GM19324 (cell line): ENCODE results near the gene MAST2.
"Not testable (repeated sequence)": the region's sequence is repeated elsewhere in the genome, so short reads cannot be mapped to it uniquely, and the experiment has no call there.

Experiments used
- ATAC-seq: cut with Tn5 transposase; IDR thresholded peaks from one replicate; pipeline ENCODE4 v1.9.1; 2021; ENCODE audit warnings: mild to moderate bottlenecking, moderate library complexity; ENCODE audit not compliant: unreplicated experiment, low FRiP score

MAST2 gene

DNA sequence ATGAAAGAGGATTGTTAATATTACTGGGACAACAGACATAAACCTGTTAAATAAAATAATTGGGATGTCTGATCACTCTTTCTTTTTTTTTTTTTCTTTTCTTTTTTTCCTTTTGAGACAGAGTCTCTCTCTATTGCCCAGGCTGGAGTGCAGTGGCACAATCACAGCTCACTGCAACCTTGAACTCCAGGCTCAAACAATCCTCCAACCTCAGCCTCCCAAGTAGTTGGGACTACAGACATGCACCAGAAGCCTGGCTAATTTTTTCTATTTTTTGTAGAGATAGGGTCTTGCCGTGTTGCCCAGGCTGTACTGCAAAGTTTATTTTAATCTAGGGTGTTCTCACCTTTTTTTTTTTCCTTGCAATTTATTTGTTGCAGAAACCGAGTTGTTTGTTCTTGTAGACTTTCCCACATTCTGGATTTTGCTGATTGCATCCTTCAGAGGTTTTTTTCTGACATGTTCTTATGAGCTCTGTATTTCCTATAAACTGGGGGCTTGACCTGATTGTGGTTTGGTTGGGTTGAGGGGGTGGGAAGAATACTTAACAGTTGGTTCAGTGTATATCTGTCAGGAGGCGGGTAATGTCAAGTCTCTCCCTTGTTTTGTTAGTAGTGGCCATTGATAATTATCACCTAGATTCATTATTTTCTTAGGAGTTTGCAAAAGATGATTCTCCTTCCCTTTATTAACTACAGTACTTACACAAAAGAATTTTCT, 125.2 kb downstream of the MAST2 start:
- no peak for ATAC-seq

DNA sequence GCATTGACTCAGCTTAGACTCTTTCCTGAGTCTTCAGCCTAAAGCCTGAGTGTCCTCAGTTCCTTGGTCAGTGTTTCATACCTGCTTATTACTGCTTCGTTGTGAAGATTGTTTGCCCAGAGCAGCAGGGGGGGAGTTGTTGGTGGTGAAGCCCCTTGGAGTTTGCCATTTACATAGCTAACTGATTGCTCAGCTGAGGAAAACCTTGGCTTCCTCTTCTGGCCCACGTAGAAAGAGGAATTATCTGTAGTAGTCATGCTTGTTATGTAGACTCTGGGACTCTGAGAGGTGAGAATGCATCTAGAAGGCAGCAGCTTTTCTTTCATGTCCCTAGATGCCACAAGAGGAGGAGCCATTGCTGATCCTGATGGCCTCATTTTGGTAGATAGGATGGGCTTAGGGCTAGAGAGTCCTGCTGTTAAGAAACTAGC, 125.9 kb downstream of the MAST2 start:
- ATAC-seq = no peak

DNA sequence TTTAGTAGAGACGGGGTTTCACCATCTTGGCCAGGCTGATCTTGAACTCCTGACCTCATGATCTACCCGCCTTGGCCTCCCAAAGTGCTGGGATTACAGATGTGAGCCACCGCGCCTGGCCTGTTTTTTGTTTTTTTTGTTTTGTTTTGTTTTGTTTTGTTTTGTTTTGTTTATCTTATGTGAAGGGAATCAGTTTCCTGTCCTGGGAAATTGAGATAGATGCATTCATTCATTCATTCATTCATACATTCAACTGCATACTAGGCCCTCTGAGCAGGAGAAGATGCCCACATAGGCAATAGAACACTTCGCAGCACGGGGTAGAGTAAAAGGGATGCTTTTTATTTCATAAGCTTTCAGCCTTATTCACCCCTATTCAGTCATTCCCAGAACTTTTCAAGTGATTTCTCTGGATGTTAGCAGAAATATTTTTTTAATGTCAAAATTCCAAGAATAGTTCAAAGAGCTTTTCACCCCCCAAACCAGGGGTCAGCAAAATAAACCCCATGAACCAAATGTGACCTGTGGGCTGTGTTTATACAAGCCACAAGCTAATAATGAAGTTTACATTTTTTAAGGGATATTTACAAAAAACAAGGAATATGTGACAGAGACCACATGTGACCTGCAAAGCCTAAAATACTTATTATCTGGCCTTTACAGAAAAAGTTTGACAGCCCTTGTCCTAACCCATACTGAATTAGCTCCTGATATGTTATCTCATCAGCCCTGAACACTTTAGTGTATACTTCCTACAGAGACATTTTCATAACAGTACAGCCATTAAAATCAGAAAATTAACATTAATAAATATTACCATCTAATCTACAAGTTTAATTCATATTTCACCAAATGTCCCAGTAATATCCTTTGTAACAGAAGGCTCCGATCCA, 127.1 kb downstream of the MAST2 start:
- ATAC-seq = no peak

DNA sequence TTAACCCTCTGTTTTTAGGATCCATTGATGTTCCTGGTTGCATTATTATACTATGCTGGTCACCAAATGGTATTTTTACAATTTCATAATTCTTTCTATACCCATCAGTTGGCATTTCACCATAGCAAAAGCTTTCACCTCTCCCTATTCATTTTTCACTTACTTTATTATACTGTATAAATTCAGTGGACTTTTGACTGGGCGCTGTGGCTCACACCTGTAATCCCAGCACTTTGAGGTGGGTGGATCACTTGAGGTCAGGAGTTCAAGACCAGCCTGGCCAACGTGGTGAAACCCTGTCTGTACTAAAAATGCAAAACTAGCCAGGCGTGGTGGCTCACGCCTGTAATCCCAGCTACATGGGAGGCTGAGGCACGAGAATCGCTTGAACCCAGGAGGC, 128.8 kb downstream of the MAST2 start:
- not testable (repeated sequence) for ATAC-seq

DNA sequence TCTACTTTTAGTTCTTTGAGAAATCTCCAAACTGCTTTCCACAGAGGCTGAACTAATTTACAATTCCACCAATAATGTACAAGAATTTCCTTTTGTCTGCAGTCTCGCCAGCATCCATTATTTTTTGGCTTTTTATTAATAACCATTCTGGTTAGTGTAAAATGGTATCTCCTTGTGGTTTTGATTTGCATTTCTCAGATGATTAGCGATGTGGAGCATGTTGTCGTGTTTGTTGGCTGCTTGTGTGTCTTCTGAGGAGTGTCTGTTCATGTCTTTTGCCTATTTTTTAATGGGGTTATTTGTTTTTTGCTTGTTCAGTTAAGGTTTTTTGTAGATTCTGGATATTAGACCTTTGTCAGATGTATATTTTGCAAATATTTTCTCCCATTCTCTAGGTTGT, 131.5 kb downstream of the MAST2 start:
- no peak for ATAC-seq

DNA sequence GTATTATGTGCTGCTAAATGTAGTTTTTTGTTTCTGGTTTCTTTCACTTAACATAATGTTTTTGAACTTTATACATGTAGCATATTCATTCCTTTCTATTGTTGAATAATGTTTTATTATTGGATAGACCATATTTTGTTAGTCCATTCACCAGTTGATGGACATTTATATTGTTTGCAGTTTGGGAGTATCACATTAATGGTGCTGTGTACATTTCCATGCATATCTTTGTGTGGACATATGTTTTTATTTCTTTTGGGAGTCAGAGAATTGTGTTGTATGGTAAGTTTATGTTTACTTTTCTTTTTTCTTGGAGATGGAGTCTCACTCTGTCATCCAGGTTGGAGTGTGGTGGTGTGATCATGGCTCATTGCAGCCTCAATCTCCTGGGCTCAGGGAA, 134.6 kb downstream of the MAST2 start:
- no peak for ATAC-seq

DNA sequence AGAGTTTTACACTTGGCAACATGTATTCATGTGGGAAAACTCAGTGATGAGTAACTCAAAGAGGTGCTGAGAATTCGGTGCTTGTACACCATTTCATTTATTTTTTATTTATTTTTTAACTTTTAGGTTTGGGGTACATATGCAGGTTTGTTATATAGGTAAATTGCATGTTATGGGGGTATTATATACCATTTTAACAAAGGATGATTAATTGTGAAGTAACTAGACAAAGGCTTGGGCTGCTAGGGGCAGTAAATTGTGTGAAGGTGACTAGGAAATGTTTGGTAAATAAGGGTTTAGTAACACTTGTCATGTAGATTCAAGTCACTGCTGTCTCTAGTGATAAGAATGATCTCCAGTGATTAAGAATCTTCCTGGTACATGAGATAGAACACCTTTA, 139.0 kb downstream of the MAST2 start:
- no peak for ATAC-seq

DNA sequence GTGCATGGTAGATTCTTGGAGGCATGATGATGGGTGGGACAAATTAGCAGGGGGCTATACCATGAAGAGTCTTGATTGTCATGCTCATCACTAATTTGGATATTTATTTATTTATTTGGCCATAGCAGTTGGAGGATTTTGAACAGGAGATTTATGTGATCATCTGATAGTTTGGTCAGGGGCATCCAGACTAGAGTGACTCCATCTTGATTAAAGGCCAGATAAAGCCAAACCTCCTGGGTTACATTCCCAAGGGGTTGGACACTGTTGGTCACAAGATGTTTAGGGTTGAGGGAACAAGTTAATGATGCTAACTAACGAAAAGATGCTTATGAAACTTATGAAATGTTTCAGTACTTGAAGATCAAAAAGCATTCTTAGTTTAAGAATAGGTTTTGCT, 139.8 kb downstream of the MAST2 start:
- no peak for ATAC-seq

DNA sequence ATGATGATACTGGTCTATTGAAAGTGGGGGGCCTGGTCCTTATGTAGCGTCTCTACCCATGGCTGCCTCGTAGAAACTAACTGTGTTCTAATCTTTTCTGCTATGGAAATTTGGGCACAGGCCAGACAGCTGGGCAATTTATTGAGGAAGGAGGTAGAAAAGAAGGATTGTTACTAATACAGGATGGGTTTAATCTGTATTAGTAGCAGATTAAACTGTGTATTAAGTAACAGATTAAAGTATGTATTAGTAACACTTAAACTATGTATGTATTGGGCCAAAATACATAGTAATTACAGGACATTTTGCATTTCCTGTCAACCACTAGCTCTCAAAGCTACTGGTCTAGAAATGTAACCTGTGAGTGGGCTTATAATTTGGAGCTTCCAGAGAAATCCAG, 142.0 kb downstream of the MAST2 start:
- no peak for ATAC-seq

DNA sequence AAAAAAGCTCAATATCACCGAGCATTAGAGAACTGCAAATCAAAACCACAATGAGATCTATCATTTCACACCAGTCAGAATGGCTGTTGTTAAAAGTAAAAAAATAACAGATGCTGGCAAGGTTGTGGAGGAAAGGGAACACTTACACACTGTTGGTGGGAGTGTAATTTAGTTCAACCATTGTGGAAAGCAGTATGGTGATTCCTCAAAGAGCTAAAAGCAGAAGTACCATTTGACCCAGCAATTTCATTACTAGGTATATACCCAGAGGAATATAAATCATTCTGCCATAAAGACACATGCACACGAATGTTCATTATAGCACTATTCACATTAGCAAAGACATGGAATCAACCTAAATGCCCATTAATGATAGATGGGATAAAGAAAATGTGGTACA, 146.1 kb downstream of the MAST2 start:
- not testable (repeated sequence) for ATAC-seq

DNA sequence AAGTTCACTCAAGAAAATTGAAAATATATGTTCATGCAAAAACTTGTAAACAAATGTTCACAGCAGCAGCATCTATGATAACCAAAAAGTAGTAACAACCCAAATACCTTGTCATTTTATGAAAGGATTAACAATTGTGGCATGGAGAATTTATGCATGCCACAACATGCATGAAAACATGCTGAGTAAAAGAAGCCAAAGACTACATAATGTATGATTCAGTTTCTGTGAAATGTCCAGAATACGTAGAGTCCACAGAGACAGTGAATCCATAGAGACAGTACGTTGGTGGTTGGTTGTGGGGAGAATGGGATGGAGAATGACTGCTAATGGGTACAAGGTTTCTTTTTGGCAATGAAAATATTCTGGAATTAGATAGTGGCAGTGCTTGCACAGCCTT, 148.7 kb downstream of the MAST2 start:
- ATAC-seq = no peak

DNA sequence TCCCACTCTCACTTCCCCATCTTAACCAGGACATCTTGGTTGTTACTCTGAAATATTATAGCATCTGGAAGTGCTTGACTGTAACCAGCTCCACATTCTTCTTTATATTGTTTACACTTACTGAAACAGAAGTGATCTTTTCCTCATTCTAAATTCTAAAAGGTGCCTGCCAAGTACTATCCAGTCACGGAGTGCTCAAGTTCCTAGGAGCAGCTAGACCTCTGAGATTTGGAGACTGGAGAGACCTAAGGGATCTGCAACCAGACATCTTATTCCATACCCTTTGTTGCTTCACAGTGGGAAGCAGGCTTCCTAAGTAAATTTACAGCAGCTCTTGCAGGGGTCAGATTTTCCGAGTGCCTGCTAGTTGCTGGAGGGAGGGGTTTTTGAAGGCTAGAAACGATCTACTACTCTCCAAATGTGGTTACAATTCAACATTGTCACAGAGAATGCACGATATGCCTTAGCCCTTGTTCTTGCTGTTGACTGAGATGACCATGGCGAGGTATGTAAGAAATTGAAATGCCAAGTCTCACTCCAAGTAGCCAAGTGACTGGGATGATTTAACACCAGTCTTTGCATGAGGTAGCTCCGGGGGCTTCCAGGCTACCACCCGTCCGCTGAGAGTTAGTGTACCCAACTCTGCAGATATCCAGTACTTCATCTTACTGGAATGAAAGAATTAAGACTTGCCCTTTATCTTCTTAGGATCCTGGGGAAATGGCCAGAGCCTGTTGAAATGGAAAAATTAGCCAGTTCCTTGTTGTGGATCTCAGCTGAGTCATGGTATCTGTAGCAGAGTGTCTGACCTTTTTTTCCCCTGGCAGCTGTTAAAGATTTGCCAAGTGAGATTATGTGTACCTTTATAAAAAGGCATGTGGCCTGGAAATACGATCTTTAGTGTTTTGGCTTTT, 150.8 kb downstream of the MAST2 start:
- ATAC-seq = no peak

DNA sequence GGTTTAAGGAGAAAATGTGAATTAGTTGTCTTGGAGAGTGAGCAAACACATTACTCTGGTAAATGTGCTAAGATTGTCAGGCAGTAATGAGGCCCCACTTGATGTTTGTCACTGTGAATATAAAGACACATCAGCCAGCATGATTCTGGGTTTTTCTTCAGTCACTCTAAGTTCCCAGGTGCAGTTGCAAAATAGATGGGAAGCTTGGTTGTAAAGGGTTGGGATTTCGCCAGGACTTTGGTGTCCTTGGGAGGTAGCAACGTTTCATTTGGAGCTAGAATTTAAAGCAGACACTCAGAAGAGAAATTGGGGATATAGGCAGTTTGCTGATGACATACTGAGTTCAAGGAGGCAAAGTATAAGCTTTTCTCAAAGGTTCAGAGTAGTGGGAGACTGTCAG, 154.3 kb downstream of the MAST2 start:
- ATAC-seq = no peak

DNA sequence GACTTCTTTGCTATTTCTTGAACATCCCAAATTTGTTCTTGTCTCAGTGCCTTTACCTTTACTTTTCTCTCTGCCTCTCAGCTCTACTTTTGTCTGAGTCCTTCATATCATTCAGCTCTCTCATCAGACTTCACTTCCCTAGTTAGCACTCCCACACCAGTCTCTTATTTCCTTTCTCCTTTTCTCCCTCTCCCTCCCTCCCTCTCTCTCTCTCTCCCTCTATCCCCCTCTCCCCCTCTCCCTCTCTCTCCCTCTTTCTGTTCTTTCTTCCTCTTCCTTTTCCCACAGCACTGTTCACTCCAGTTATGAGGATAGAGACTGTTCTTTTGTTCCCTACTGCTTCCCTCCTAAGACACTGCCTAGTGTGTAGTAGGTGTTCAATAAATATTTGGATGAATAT, 154.9 kb downstream of the MAST2 start:
- ATAC-seq = no peak

DNA sequence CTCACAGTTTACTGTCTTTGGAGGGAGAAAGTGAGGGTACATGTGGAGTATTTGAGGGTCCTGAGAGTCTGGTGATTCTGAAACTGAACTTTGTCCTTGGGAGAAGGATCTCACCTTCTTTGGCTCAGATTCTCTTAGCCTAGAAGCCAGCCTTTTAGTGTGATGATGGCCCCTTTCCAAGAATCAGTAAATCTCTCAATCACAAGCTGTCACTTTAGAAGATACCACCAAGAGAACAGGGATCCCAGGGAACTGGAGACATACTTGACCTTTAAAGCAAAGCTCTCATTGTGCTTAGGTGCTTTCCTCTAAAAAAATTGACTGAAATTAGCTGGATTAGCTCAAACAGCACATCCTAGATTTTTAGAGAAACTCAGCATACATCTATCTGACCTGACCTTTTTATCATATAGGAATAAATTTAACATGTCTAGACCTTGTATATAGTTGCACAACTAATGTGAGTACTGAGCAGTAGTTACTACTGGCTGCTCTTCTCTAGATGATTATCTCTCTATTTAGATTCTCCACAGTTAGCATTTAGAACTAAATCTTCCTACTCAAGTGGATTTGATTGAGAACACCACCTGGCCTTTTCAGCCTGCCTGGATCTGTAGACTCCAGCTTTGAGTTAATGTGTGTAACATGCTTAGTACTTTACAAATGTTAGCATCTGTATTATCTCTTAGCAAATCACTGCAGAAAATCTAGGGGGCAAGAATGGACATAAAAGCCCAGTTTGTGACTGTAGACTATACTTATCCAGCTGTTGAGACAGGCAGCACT, 157.7 kb downstream of the MAST2 start:
- ATAC-seq = no peak

DNA sequence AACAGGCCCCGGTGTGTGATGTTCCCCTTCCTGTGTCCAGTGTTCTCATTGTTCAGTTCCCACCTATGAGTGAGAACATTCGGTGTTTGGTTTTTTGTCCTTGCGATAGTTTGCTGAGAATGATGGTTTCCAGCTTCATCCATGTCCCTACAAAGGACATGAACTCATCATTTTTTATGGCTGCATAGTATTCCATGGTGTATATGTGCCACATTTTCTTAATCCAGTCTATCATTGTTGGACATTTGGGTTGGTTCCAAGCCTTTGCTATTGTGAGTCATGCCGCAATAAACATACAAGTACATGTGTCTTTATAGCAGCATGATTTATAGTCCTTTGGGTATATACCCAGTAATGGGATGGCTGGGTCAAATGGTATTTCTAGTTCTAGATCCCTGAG, 158.5 kb downstream of the MAST2 start:
- not testable (repeated sequence) for ATAC-seq

DNA sequence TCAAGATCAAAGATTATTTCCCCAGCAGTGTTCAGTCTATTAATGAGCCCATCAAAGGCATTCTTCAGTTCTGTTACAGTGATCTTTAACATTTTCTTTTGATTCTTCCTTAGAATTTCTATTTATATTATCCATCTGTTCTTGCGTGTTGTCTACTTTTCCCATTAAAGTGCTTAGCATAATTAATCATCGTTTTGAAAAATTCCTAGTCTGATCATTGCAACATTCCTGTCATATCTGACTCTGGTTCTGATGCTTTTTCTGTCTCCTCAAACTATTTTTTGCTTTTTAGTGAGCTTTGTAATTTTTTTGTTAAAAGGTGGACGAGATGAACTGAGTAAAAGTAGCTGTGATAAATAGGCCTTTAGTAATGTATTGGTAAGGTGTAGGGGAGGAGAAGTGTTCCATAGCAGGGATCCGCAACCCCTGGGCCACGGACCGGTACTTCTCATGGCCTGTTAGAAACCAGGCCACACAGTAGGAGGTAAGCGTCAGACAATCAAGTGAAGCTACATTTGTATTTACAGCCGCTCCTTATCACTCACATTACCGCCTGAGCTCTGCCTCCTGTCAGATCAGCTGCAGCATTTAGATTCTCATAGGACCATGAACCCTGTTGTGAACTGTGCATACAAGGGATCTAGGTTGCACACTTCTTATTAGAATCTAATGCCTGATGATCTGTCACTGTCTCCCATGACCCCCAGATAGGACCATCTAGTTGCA, 165.7 kb downstream of the MAST2 start:
- ATAC-seq = no peak

DNA sequence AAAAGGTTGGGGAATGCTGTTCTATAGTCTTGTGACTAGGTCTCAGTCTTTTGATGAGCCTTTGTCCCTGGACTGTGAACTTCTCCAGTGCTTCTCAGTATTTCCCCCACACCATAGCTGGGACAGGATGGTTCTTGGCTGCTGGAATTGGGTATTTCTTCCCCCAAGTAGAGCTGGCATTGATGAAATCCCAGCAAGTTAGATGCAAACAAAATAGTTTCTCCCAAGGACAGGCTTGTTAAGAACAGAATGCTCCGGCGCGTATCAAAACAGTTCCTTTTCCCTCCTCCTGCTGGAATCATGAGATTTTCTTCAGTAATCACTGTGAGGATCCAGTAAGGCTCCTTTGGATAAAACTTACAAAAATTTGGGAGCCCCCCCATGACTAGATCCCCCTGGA, 166.5 kb downstream of the MAST2 start:
- ATAC-seq = no peak

DNA sequence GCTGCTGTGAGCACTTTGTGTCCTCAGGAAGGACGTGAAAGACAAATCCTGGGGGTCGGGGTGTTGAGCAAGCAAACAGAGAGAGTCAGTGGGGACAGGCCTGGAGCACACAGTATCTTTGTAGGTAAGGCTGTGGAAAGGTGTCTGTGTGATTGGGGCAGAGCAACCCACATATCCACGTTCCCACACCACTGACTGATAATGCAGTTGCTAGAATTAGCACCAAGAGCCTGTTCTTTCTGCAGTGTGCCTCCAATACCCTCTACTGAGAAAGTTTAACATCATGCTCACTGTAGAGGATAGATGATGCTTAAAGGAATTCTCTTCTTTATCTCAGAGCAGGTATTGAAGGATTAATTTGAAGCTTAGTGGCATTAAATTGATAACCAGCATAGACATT, 167.9 kb downstream of the MAST2 start:
- ATAC-seq = no peak
